Activated naive CD4-positive, alpha-beta T cell treated with anti-CD3 and anti-CD28 coated beads, Interleukin-2, amount 50 U/mL, for 72 hours (primary cell): ENCODE measurements around the gene SUPT5H. TPM values are rescaled to one million over a fixed set of nuclear protein-coding genes. Genes with fewer than 3 reads are reported as not detected.

Experiments used
- ATAC-seq, 2 donors: fragments of 150-1000 bp; cut with Tn5 transposase; 2 replicates each; pipeline ENCODE4 v1.10.0; 2021; ENCODE audit warnings: mild to moderate bottlenecking in 2 of 2, moderate library complexity in 2 of 2
- DNase-seq, 2 donors: peaks; one replicate each; pipeline ENCODE4 v3.0.0; 2021 to 2022; ENCODE audit warnings: low spot score in 2 of 2
- H3K27ac Mint-ChIP-seq, 2 donors: one replicate each; pipeline ENCODE4 v1.8.0; 2022; ENCODE audit warnings: mild to moderate bottlenecking in 2 of 2, mixed read lengths in 2 of 2
- H3K36me3 Mint-ChIP-seq, 2 donors: one replicate each; pipeline ENCODE4 v1.8.0; 2022; ENCODE audit warnings: mixed read lengths in 2 of 2
- H3K9me3 Mint-ChIP-seq, 2 donors: one replicate each; pipeline ENCODE4 v1.8.0; 2022; ENCODE audit warnings: mixed read lengths in 2 of 2
- total RNA-seq, 2 donors: library from RNA; stranded (reverse); gene quantifications; one replicate each; pipeline ENCODE4 v1.2.3, GENCODE V29; 2022

Gene SUPT5H
- total RNA-seq, 2 donors from 2014 or later = 197 to 211 TPM

DNA sequence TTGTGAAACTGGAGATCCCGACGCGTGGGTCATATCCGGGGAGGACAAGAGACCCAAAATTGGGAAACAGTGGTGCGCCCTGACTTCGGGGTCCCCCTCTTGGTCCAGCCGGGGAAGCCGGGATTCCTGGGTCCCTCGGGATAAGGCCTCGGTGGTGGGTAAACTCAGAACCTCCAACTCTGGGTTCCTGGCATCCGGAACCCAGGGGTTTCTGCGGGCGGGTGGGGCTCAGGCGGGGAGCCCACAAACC is 38.0 kb upstream of the SUPT5H start:
- H3K9me3 Mint-ChIP-seq = no peaks in the 10 kb centered on the region
- peak in 1 of 2 donors; percentile 65 for DNase-seq
- ATAC-seq = no peak
- peak overlapping the region; percentile 96 to 99 for H3K27ac Mint-ChIP-seq
- H3K36me3 Mint-ChIP-seq = peaks cover 24 to 34% of the 10 kb centered on the region in 2 donors

DNA sequence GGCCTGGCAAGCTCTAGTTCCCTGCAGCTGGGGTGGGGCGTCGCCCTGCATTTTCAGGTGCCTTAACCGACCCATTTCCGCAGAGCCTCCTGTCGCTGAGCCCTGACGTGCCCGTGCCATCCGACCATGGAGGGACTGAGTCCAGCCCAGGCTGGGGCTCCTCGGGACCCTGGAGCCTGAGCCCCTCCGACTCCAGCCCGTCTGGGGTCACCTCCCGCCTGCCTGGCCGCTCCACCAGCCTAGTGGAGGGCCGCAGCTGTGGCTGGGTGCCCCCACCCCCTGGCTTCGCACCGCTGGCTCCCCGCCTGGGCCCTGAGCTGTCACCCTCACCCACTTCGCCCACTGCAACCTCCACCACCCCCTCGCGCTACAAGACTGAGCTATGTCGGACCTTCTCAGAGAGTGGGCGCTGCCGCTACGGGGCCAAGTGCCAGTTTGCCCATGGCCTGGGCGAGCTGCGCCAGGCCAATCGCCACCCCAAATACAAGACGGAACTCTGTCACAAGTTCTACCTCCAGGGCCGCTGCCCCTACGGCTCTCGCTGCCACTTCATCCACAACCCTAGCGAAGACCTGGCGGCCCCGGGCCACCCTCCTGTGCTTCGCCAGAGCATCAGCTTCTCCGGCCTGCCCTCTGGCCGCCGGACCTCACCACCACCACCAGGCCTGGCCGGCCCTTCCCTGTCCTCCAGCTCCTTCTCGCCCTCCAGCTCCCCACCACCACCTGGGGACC is 37.6 kb upstream of the SUPT5H start:
- Mint-ChIP-seq H3K9me3 (no peaks in the 10 kb centered on the region), H3K36me3 (peaks cover 24 to 34% of the 10 kb centered on the region in 2 donors), H3K27ac (peak overlapping the region; percentile 98 to 99)
- DNase-seq (peak; percentile 60 to 76), ATAC-seq (no peak)

DNA sequence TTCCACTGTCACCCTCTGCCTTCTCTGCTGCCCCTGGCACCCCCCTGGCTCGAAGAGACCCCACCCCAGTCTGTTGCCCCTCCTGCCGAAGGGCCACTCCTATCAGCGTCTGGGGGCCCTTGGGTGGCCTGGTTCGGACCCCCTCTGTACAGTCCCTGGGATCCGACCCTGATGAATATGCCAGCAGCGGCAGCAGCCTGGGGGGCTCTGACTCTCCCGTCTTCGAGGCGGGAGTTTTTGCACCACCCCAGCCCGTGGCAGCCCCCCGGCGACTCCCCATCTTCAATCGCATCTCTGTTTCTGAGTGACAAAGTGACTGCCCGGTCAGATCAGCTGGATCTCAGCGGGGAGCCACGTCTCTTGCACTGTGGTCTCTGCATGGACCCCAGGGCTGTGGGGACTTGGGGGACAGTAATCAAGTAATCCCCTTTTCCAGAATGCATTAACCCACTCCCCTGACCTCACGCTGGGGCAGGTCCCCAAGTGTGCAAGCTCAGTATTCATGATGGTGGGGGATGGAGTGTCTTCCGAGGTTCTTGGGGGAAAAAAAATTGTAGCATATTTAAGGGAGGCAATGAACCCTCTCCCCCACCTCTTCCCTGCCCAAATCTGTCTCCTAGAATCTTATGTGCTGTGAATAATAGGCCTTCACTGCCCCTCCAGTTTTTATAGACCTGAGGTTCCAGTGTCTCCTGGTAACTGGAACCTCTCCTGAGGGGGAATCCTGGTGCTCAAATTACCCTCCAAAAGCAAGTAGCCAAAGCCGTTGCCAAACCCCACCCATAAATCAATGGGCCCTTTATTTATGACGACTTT is 36.8 kb upstream of the SUPT5H start:
- H3K27ac Mint-ChIP-seq = peak overlapping the region; percentile 98 to 99
- H3K36me3 Mint-ChIP-seq = peaks cover 24 to 34% of the 10 kb centered on the region in 2 donors
- DNase-seq (no peak), ATAC-seq (no peak)
- no peaks in the 10 kb centered on the region for H3K9me3 Mint-ChIP-seq

DNA sequence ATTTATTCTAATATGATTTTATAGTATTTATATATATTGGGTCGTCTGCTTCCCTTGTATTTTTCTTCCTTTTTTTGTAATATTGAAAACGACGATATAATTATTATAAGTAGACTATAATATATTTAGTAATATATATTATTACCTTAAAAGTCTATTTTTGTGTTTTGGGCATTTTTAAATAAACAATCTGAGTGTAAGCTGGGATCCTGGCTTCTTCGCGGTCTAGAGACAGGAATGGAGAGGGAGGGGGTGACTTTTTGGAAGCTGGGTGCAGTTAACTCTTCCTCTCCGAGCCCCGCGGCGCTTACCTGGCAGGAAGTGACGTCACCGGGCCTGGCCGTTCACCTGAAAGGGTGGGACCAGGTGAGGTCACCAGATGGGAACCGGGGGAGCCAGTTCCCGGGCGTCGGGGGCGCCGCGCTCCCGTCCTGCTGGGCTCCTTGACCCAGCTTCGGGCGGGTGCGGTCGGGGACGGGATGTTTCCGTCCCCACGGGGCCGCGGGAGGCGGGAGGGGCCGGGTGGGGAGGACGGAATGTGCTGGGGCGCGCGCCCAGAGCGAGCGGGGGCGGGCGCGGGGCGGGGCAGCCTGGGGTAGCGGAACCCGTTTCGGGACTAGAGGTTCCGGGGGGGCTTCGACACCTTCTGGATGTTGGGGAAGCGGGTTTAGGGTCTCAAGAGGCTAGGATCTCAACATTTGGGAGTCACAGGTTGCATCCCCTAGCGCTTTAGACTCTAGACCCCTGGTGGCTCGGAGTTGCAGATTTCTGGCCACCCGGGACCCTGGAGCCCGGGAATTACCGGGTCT is 36.0 kb upstream of the SUPT5H start:
- peak overlapping the region; percentile 95 to 99 for H3K27ac Mint-ChIP-seq
- ATAC-seq (peak; percentile 5 to 7), DNase-seq (peak; percentile 77 to 86)
- no peaks in the 10 kb centered on the region for H3K9me3 Mint-ChIP-seq
- H3K36me3 Mint-ChIP-seq = peaks cover 32 to 34% of the 10 kb centered on the region in 2 donors

DNA sequence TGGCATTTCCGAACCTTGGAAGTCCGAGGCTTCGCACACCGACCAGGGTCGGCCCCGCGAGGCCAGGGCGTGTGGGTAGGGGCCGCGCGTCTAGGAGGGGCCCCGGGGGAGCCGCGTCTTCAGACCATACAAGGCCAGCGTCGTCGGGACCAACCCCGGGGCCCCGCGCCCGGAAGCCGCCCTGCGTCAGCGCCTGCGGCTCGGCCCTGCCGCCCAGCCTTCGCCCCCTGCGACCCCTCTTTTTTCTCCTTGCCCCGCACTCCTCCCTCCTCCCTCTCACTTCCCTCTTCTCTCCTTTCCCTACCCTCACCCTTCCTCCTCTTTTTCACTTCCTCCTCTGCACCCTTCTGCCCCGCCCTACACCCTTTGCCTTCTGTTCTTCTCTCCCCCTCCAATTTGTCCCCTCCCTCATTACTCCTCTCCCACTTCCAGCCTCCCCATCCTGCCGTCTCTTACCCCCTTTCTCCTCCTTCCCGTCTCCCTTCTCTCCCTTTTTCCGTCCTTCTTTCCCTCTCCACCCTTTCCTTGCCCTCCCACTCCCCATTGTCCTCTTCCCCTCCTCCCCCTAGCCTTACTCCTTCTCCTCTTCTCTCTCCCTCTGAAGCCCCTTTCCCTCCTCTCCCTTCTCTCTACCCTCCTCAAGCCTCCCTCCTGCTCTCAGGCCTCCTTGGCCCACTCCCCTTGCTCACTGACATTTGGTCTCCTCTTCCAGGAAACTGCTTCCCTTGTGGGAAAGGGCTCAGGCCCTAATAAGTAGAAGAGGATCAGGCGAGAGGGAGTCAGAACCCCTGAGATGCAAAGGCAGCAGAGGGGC is 35.2 kb upstream of the SUPT5H start:
- DNase-seq (peak; percentile 67 to 82), ATAC-seq (peak; percentile 31 to 36)
- H3K36me3 Mint-ChIP-seq = peaks cover 34% of the 10 kb centered on the region in 2 donors
- peak overlapping the region; percentile 95 to 99 for H3K27ac Mint-ChIP-seq
- no peaks in the 10 kb centered on the region for H3K9me3 Mint-ChIP-seq

DNA sequence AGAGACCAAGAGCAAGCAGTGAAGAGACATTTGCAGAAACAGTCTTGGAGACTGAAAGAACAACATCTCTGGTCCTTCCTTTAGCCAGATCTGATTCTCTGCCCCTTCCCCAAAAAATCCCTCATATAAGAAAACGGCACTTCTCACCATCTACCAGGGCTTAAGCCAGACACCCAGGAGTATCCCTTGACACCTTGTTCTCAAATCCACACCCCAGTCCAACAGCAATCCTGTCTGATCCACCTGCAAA is 34.6 kb upstream of the SUPT5H start:
- H3K27ac Mint-ChIP-seq = peak overlapping the region; percentile 99 to 100
- H3K36me3 Mint-ChIP-seq = peaks cover 34% of the 10 kb centered on the region in 2 donors
- no peak for DNase-seq
- no peaks in the 10 kb centered on the region for H3K9me3 Mint-ChIP-seq
- ATAC-seq = no peak

DNA sequence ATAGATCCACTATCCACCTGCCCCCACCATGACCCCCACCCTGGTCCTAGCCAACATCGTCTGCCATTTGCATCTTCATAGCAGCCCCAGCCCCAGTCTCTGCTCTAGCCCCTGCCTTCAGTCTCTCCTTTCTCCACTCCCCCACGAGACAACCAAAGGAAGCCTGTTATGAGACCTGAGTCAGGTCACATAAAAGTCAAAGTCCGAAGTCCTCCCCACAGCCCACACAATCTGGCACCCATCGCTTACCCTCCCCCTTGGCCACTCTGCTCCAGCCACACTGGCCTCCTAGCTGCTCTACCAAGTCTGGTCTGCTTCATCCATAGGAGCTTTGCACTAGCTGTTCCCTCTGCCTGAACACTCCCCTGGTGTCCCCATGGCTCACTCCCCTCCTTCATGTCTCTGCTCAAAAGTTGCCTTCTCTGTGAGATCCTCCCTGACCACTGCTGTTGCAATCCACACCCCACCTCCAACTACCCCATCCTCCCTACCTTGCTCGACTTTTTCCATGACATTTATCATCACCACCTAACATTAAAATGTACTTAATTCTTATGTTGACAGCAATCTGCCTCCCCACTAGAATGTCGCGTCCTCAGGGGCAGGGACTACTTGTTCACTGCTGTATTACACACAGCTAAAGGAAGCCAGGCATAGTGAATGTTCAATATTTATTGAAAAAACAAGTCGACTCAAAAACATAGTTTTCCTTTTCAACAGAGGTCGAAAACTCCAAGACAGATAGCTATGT is 34.1 kb upstream of the SUPT5H start:
- no peaks in the 10 kb centered on the region for H3K9me3 Mint-ChIP-seq
- ATAC-seq (no peak), DNase-seq (peak in 1 of 2 donors; percentile 69)
- H3K36me3 Mint-ChIP-seq = peaks cover 34% of the 10 kb centered on the region in 2 donors
- peak overlapping the region; percentile 99 to 100 for H3K27ac Mint-ChIP-seq

DNA sequence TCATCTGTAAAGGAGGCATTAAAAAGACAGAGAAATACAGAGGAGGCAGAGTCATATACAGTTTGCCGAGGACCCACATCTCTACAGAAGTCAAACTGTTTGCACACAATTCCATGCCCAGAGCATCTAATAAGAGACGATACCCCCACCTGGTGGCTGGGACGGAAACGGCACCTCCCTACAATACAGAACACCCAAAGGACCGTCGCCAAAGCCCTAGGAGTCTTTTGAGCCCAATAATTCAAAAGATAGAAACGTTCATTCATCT is 33.6 kb upstream of the SUPT5H start:
- Mint-ChIP-seq H3K27ac (peak overlapping the region; percentile 99 to 100), H3K9me3 (no peaks in the 10 kb centered on the region), H3K36me3 (peaks cover 34% of the 10 kb centered on the region in 2 donors)
- peak; percentile 40 to 50 for ATAC-seq
- peak in 1 of 2 donors; percentile 90 for DNase-seq

DNA sequence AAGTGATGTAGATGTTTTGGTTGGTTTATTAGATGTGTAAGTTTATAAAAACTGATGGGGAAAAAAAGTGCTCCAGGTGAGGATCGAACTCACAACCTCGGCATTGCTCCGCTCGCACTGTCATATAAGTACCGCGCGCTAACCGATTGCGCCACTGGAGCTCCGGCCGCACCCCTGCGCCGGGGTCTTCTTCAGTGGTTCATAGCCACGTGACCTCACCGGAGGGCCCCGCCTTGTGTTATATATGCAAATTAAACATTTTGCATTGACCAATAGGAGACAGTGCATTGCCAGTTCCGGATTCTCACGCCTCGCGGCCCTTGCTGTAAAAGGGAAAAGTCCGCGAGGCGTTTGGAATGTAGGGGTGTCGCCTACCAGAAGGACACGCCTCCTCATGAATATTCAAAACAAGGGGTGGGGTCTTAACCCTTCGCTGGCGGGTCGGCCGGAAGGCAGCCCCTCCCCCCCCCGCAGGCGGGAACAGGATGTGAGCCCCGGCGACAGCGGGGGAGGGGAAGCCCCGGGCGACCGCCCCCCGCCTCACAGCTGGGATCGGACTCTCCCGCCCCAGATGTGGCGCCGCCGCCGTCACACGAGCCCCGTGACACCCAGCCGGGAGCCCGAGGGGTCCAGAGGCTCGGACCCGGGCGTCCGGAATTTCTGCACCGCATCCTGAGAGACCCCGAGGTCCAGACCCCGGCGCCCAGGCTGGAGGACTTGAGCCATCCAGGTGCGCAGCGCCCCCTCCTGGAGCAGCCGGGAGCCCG is 33.1 kb upstream of the SUPT5H start, which contains the start of gene PLEKHG2:
TSS of gene PLEKHG2 (plus strand) at position 570 of the 767 bp plus-strand sequence. CDS start 1,418 bp downstream, outside the sequence.
- H3K36me3 Mint-ChIP-seq = peaks cover 28 to 30% of the 10 kb centered on the region in 2 donors
- DNase-seq = peak; percentile 98 to 99
- no peaks in the 10 kb centered on the region for H3K9me3 Mint-ChIP-seq
- ATAC-seq = peak; percentile 70 to 73
- peak within 1 kb of the TSS; percentile 99 to 100 for H3K27ac Mint-ChIP-seq

DNA sequence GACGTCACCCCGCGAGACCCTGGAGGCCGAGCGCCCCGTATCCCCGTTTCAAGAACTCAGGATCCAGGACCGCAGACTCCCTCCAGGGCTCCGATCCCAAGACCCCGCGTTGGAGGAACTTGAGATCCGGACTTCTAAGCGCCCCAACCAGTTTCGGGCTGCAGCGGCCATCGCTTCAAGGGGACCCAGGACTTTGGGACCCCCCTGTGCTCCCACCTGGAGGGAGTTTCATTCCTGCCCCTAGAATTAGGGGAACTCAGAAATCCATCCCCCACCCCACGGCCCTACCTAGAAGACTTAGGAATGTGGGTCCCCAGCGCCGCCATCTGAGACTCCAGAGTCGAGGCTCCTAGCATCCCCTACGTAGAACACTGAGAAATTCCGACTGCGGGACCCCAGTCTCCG is 32.5 kb upstream of the SUPT5H start:
- DNase-seq = no peak
- no peaks in the 10 kb centered on the region for H3K9me3 Mint-ChIP-seq
- peak overlapping the region; percentile 72 to 99 for H3K27ac Mint-ChIP-seq
- H3K36me3 Mint-ChIP-seq = peaks cover 23 to 25% of the 10 kb centered on the region in 2 donors
- no peak for ATAC-seq

DNA sequence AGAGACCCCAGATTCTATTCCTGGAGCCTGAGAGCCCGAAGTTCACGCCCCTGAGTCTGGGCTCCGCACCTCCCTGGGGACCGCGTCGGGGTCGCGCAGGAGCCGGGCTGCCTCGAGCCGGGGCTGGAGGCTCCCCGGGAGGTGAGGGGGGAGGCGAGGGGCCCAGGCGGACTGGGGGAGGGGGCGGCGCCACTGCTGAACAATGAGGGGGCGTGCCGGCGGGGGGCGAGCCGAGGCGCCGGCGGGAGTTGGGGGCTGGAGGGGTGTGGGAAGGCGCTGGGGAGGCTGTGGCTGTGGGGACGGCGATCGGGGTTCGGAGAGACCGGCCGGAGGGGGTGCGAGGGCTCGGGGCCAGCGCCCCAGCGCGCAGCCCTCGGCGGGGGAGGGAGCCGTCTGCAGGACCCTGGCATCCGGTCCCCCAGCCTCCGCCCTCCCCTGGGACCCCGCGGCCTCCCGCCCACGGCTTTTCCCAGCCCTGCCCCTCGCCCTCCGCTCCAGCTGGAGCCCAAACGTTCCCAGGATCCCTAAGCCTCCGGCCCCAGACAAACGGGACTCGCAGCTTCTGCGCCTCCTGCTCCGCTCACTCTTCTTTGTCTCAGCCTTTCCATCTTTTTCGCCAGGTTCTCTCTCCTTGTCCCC is 32.0 kb upstream of the SUPT5H start:
- Mint-ChIP-seq H3K9me3 (no peaks in the 10 kb centered on the region), H3K36me3 (peaks cover 18 to 19% of the 10 kb centered on the region in 2 donors), H3K27ac (peak overlapping the region; percentile 95 to 99)
- DNase-seq (no peak), ATAC-seq (no peak)

DNA sequence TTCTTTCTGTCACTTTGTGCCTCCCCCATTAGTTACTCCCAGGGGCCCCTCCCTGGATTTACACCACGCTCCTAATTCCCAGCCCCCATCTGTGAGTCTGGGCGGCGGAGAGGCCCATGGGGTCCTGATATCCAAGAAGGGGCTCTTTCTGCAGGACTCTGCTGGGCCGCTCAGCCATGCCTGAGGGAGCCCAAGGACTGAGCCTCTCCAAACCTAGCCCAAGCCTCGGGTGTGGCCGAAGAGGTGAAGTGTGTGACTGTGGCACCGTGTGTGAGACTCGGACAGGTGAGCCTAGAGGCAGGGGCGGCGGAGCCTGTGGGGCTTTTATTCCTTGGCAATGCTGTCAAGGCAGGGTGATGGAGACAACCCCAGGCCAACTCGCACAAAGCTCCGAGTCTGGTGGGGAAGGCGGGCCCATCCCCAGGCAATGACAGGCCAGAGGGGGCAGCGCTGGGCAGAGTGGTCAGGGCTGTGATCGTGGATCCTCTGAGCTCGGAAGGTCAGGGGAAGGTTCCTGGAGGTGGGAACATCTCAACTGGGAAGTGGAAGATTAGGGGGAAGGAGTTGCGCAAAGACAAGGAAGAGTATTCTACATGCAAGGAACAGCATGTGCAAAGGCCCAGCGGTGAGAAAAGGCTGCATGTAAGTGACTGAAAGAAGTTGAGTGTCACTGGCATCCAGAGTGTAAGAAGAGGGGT is 31.3 kb upstream of the SUPT5H start:
- peaks cover 11 to 13% of the 10 kb centered on the region in 2 donors for H3K36me3 Mint-ChIP-seq
- H3K9me3 Mint-ChIP-seq = no peaks in the 10 kb centered on the region
- ATAC-seq (no peak), DNase-seq (no peak)
- peak overlapping the region; percentile 95 to 99 for H3K27ac Mint-ChIP-seq

DNA sequence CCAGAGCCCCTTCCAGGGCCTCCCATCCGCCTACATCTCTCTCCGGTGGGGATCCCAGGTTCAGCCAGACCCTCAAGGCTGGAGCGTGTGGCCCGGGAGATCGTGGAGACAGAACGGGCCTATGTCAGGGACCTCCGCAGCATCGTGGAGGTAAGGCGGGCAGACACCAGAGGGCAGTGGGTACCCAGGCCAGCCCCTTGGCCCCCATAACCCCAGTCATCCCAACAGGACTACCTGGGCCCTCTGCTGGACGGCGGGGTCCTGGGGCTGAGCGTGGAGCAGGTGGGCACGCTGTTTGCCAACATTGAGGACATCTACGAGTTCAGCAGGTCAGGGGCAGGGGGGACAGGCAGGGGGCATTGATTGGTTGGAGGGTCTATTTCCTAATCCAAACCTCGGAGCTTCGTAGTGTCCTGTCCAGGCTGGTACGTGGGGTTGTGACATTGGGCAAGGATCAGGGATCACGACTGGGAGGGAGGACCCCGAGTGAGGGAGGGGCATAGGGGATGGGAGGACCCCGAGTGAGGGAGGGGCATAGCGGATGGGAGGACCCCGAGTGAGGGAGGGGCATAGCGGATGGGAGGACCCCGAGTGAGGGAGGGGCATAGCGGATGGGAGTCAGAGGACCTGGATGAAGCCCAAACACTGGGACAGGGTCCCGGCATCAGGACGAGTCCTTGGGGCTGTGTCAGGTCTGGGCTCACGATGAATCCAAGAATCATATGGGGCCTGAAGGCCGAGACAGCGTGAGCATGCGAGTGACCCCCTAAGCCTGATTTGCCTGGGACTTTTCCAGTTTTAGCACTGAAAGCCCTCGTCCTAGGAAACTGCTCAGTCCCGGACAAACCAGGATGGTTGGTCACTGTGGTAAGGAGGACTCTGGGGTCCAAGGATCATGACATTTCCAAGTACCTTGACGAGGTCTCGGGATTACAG is 30.0 kb upstream of the SUPT5H start:
- H3K27ac Mint-ChIP-seq = peak overlapping the region in 1 of 2 donors; percentile 76
- H3K9me3 Mint-ChIP-seq = no peaks in the 10 kb centered on the region
- H3K36me3 Mint-ChIP-seq = peaks cover 10 to 12% of the 10 kb centered on the region in 2 donors
- no peak for ATAC-seq
- DNase-seq = no peak
